Retinal pigment epithelial cell (primary cell): ENCODE measurements around the gene NCOA3.
"Not testable (repeated sequence)": the region's sequence is repeated elsewhere in the genome, so short reads cannot be mapped to it uniquely, and the experiment has no call there.

Experiments used
- DNase-seq: peaks from one replicate; pipeline ENCODE4 v3.0.0-alpha.2; 2010; ENCODE audit warnings: low read depth
- H3K4me3 ChIP-seq: 2 replicates; pipeline ENCODE4 v1.5.1; 2011; ENCODE audit warnings: mild to moderate bottlenecking, low read length, control low read depth, moderate library complexity
- TF ChIP-seq, protein P1 (sequence below): conservative IDR thresholded peaks from 2 replicates; pipeline ENCODE4 v1.5.1; 2011; ENCODE audit warnings: low read depth, low read length, control low read depth, inconsistent platforms

NCOA3 gene

DNA sequence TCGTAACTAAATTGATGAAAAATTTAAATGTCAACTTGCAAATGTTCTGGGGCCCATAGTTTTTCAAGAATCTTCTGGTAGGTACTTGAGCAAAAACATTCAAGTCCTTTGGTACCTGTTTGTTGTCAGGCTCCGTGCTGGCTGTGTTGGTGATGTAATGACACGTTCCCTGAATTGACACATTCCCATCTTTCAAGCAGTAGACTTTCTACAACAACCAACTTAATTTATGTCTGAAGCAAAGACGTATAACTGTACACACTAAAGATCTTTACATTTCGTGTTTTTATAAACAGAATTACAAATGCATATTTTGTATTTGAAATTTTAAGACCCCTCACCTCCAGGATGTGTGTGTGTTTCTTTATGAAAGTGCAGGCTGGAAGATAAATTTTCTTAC is 49.5 kb downstream of the NCOA3 start:
- DNase-seq = no peak
- no peak overlapping the region for H3K4me3 ChIP-seq
- TF ChIP-seq, protein P1, sequence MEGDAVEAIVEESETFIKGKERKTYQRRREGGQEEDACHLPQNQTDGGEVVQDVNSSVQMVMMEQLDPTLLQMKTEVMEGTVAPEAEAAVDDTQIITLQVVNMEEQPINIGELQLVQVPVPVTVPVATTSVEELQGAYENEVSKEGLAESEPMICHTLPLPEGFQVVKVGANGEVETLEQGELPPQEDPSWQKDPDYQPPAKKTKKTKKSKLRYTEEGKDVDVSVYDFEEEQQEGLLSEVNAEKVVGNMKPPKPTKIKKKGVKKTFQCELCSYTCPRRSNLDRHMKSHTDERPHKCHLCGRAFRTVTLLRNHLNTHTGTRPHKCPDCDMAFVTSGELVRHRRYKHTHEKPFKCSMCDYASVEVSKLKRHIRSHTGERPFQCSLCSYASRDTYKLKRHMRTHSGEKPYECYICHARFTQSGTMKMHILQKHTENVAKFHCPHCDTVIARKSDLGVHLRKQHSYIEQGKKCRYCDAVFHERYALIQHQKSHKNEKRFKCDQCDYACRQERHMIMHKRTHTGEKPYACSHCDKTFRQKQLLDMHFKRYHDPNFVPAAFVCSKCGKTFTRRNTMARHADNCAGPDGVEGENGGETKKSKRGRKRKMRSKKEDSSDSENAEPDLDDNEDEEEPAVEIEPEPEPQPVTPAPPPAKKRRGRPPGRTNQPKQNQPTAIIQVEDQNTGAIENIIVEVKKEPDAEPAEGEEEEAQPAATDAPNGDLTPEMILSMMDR = no peak

DNA sequence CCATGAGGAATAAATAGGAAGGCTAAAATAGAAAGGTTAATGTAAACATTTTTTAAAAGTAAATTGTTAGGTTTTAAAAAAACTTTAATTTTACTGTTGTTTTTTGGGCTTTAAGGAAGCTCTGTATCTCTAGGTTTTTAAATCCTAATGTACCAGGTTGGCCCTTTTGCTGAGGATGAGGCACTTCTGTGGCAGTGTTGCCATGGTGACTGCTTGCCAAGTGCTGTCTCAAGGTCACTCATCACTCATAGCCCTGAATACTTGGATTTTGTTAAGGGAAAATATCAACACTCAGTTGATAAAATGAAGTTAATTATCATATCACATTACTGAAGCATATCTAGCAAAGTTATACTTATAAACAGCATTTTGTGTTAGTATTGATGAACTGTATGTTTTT is 50.2 kb downstream of the NCOA3 start:
- TF ChIP-seq, protein P1 = no peak
- no peak overlapping the region for H3K4me3 ChIP-seq
- no peak for DNase-seq

DNA sequence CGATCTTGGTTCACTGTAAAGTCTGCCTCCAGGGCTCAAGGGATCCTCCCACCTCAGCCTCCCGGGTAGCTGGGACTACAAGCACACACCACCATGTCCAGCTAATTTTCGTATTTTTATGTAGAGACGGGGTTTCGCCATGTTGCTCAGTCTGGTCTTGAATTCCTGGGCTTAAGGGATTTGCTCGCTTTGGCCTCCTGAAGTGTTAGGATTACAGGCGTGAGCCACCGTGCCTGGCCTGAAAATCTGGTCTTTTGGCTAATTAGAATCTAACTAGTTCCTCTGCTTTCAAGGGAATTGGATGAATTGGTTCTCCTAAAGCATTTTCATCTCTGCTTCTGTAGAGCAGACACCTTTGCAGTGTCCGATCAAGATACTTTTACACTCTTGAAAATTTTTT is 51.3 kb downstream of the NCOA3 start:
- no peak overlapping the region for H3K4me3 ChIP-seq

DNA sequence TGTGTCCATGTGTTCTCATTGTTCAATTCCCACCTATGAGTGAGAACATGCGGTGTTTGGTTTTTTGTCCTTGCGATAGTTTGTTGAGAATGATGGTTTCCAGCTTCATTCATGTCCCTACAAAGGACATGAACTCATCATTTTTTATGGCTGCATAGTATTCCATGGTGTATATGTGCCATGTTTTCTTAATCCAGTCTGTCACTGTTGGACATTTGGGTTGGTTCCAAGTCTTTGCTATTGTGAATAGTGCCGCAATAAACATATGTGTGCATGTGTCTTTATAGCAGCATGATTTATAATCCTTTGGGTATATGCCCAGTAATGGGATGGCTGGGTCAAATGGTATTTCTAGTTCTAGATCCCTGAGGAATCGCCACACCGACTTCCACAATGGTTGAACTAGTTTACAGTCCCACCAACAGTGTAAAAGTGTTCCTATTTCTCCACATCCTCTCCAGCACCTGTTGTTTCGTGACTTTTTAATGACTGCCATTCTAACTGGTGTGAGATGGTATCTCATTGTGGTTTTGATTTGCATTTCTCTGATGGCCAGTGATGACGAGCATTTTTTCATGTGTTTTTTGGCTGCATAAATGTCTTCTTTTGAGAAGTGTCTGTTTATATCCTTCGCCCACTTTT is 52.0 kb downstream of the NCOA3 start:
- DNase-seq, H3K4me3 ChIP-seq: not testable (repeated sequence)

More for the DNA sequence above, 51.3 kb downstream of the NCOA3 start:
- TF ChIP-seq, protein P1 = no peak
- no peak for DNase-seq

DNA sequence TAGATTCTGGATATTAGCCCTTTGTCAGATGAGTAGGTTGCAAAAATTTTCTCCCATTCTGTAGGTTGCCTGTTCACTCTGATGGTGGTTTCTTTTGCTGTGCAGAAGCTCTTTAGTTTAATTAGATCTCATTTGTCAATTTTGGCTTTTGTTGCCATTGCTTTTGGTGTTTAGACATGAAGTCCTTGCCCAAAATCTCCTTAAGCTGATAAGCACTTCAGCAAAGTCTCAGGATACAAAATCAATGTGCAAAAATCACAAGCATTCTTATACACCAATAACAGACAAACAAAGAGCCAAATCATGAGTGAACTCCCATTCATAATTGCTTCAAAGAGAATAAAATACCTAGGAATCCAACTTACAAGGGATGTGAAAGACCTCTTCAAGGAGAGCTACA is 52.6 kb downstream of the NCOA3 start:
- not testable (repeated sequence) for DNase-seq, H3K4me3 ChIP-seq

DNA sequence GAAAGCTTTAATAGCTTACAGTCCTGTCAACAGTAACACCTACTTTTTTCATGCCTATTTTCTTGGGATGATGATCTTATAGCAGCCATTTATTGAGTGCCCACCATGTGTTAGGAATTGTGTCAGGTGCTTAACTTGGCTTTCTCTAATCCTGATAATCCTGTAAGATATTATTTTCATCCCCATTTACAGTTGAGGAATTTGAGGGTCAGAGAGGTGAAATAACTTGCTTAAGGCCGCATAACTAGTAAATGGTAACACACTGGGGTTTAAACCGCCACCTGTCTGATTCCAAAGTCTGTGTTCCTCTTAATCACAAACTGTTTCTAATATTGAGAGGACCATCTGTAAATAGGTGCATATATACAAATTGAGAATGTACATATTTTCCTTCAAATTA is 55.5 kb downstream of the NCOA3 start:
- TF ChIP-seq, protein P1 = no peak
- no peak overlapping the region for H3K4me3 ChIP-seq
- DNase-seq = peak; percentile 76

DNA sequence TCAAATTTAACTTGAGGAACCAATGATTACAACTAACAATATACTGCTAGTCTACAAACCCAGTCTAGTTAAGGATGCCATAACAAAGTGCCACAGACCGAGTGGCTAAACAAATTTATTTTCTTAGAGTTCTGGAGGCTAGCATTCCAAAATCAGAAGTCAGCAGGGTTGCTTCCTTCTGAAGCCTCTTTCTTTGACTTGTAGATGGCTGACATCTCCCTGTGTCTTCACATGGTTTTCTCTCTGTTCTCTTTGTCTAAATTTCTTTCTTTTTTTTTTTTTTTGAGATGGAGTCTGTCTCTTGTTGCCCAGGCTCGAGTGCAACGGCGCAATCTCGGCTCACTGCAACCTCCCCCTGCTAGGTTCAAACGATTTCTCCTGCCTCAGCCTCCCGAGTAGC is 56.1 kb downstream of the NCOA3 start:
- DNase-seq = no peak
- TF ChIP-seq, protein P1 = no peak
- H3K4me3 ChIP-seq = no peak overlapping the region

DNA sequence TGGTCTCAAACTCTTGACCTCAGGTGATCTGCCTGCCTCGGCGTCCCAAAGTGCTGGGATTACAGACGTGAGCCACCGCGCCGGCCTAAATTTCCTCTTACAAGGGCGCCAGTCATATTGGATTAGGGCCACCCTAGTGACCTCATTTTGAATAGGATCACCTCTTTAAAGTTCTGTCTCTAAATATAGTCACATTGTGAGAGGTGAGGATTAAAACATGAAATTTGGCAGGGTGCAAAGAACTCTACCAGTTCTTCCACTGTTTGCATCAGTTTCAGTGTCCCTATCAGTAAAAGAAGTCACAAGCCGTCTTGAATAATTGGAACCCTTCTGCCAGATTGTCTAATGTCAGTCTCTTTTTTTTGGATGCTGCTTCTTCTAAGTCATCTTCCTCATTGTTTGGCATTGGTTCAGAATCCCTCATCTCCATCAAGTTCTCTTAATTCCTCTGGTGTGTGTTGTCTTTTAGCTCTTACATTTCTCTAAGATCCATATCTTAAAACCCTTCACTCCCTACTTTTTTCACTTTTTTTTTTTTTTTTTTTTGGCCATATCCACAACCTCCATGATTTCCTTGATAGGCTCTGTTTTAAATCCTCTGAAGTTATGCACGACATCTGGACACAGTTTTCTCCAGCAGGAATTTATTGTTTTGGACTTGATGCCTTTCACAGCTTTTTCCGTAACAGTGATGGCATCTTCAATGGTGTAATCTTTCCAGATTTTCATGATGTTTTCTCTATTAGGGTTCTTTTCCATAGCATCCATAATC is 56.8 kb downstream of the NCOA3 start:
- no peak overlapping the region for H3K4me3 ChIP-seq
- TF ChIP-seq, protein P1 = no peak
- DNase-seq = no peak
